GM18519 (cell line): ENCODE results near the gene ADM.
A peak's percentile ranks its signal among the peaks of the same experiment; 100 is the strongest.

Experiments
- ATAC-seq: cut with Tn5 transposase; IDR thresholded peaks from one replicate; pipeline ENCODE4 v1.9.1; 2021; ENCODE audit warnings: mild to moderate bottlenecking, moderate library complexity; ENCODE audit not compliant: unreplicated experiment, low FRiP score

ADM gene

DNA sequence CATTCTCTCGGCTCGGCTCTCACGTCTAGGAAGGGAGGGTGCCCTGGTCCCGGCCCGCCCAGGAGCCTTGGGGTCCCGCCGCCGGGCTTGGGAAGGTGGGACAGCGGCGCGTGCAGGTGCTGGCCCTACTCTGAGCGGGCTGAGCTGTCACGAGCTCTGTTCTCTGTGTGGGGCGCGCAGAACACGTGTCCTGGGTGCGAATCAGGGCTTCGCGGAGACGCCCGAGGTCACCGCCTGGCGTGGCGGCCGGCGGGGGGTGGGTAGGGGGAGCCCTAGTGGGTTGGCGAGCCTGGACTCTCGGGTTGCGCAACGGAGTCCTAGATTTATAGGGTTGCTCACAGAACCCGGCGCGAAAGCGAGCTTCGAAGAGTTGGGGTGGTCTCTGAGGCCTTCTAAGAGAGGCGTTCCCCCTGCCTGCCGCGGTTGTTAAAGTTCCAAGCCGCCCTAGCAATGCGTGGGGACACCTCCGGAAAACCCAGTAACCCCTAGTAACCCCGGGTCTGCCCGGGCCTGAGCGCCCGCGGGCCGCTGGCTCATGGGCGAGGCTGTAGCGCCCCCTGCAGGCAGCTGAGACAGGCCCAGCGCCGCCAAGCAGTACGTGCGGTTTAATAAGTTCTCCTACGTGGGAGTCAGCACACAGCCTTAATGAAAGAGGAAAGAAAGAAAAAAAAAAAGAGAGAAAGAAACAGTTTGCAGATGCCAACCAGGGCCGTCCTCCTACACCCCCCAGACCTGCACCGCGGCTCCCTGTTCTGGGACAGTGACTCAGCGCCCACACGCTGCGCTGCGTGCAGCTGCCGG, 2.7 kb downstream of the ADM start:
- peak; percentile 43 for ATAC-seq

DNA sequence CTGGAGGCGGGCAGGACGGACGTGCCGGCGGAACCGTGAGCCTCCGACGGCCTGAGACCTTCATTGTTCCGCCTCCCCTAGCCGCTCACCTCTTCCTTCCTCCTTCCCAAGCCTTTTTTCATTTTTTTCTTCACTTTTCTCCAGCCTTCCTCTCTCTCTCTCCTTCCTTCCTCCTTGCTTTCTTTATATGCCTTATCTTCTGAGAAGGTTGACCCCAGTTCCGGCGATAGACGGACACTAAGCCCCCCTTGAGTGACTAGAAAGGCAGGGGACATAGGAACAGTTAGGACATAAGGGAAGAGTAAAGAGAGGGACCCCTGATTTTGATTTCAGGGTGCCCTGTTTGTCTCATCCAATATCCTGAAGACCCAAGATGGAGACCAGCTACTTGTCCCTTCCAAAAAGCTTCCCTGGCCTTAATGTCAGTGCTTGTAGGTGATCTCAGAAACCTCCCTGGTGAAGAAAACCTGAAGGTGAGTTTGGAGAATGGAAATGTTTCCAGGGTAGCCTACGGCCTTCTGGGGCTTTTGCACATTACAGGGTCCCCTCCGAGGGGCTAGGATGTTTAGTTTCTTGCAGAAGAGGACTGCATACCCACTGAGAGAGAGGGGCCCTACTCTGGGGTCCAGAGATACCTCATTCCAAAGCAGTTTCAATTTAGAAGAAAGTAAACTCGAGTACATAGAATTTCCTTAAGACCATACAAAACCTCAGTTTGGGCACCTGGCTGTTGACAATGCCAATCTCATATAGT, 3.5 kb downstream of the ADM start:
- ATAC-seq = no peak

DNA sequence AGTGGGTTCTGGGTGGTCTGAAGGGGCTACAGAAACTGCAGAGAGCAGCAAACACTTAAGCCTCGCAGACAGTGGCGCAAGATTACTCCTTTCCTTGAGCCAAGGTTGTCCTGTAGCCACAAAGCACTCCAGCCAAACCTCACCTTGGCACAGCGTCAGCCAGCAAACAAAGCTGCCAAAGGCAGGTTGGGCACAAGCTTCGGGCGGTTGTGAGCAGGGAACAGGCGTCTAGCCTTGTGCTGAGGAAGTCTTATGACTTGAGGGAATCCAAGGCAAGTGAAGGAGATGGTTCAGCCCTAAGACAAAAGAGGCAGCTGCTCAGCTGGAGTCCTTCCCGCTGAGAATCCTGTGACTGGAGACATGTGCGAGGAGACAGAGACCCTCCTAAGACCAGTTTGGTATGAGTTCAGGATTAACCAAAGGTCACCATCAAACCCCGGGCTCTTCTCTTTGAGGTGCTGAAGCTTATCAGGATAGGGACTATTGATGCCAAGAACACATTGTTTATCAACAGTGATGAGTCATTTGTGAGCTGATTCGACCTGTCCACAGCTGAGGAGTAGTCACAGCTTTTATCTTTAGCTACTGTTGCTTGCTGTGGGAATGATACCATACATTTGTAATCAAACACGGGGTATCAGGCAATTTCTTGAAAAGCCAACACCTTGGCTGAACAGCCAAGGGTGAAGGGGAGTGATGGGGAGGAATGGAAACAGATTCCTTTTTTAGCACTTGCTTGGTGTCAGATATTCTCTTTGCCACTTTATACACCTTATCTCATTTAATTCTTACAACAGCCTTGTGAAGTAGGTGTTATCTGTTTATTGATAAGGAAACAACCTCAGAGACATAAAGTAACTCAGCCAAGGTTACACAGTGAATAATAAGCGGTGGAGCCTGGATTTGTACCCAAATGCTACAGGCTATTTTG, 4.6 kb downstream of the ADM start:
- no peak for ATAC-seq

DNA sequence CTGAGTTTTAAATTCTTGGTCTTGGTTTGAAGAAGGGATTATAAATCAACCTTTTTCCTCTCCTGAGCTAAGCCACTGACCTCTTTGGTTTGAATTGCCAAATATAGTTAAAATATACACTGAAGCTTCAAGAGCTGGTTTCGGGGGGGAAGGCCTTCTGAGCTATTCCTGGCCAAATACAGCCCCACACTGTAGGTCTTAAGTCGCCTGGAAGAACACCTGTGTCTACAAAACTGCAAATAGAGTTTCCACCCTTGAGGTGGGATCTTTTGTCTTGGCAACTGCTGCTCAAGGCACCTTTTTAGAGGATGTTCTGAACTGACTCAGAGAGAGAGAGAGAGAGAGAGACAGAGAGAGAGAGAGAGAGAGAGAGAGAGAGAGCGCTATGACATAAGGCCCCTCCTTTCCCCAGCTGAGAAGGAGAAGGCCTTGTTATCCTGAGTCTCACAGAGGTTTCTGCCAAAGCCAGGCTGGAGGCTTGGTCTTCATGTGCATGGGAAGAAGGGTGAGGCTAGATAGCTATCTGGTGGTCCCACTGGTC, 5.5 kb downstream of the ADM start:
- no peak for ATAC-seq

DNA sequence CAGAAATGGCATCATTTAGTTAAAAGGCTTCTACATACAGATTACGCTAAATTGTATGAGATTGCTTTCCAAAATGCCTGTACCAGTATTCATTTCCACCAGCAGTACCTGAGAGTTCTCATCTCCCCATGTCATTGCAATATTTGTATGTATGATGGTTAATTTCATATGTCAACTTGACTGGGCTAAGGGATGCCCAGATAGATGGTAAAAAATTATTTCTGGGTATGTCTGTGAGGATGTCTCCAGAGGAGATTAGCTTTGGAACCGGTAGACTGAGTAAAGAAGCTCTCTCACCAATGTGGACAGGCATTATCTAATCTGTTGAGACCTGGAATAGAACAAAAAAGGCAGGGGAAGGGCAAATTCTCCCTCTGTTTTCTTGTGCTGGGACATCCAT, 6.9 kb downstream of the ADM start:
- no peak for ATAC-seq

DNA sequence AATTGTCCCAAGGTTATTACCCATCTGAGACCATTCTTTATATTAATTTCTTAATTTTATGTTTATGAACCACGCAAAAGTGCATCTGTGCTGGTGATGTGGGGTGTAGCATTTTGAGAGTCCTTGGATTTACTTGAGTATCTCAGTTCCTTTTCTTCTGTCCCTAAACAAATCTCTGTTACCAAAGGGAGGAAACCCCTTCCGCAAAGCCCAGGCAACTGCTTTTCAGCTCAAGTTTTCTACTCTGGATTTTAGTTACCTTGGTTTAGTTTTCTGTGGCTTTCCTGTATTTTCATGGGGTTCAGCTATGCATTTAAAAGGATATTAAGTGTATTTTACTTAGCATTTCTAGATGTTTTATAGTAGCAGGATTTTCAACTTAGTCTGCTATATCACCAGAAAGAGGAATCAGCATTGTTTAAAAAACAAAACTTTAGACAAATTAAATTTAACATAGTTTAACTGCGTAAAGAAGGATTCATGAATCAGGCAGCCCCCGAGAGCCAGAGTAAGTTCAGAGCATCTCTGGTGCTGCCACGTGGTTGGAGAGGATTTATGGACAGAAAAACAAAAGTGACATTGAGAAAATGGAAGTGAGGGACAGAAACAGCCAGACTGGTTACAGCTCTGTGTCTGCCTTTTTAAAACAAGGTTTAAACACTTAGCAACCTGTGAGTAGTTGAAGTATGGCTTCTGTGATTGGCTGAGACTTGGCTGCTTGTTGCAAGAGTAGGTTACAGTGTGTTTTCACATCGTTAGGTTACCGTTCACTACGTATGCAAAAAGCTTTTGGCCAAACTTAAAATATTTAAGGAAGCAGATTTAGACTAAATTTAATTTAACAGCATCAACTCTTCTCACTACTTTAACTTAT, 9.6 kb downstream of the ADM start:
- peak; percentile 65 for ATAC-seq

DNA sequence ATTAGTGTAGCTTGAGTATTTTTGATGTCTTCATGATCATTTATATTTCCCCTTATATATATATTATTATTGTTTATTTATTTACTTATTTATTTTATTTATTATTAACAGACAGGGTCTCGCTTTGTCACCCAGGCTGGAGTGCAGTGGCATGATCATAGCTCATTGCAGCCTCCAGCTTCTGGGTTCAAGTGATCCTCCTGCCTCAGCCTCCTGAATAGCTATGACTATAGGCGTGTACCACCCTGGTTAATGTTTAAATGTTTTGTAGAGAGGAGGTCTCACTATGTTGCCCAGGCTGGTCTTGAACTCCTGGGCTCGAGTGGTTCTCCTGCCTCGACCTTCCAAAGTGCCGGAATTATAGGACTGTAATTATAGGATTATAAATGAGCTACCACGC, 10.2 kb downstream of the ADM start:
- no peak for ATAC-seq

DNA sequence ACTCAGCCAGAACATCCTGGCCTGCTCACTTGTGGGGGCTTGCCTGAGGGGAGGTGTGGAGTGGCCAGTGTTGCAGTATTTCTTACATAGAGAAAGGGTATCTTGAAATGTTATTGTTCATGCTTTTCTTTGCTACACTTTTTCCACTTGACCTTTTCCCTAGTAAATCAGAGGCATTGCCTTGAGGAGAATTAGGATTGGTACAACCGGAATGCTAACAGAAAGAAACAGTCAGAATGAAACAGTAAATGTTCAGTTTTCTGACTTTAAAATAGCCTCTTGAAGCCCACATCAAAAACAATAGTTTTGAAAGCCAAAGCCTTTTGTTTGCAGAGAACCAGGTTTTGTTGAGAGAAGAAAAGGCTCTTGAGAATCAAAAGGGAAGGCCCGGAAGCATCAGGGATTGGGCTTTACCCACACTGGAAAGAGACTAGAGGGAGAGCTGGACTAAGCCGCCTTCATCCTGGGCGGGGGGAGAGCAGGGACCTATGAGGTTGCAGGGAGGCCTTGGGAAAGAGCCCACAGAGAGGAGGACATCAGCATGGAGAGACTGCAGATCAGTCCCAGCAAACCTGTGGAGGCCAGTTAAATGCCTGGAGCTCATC, 12.4 kb downstream of the ADM start:
- no peak for ATAC-seq

DNA sequence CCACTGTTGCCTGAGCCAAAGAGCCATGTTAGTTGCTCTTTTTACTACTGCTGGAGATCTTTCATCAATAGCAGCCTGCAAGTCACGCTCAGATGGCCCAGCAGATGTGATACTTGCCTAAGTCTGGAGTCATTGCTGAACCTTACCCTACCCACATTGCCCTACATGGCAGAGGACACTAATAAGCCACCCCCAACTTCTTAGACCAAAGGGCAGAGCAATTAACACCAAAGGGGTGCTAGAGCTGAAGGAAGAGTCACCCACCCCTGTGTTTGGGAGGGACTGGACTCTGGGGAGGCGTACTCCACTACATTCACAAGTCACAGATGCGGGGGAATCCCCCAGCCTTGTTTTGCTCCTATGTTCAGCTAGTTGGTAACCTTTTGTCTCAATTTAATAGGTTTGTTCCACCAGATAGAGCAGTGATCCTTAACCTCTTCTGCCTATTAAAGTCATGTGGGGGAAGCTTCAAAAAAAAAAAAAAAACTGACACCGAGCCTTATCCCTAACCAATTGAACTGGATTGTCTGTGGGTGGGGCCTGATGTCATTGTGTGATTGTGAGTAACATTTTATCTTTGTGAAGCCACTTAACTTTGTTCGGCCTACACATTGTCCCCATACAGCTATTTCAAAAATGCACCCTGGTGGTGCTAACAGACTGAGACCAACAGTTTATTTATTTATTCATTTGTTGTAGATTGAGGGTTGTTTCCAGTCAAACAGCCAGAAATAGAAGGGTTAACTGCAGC, 13.1 kb downstream of the ADM start:
- ATAC-seq = peak; percentile 45

DNA sequence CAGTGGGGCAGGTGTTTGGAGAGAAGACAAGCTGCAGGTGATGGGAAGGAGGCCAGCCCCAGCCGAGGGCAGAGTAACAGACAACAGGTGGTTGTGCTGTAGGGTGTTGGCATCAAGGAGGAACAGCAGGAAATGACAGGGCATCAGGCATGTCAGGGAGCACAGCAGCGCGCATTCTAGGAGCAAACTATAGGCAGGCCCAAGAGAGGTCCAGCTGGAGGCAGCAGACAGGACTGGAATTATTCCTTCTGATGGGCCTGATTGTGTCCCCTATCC, 13.6 kb downstream of the ADM start:
- no peak for ATAC-seq

DNA sequence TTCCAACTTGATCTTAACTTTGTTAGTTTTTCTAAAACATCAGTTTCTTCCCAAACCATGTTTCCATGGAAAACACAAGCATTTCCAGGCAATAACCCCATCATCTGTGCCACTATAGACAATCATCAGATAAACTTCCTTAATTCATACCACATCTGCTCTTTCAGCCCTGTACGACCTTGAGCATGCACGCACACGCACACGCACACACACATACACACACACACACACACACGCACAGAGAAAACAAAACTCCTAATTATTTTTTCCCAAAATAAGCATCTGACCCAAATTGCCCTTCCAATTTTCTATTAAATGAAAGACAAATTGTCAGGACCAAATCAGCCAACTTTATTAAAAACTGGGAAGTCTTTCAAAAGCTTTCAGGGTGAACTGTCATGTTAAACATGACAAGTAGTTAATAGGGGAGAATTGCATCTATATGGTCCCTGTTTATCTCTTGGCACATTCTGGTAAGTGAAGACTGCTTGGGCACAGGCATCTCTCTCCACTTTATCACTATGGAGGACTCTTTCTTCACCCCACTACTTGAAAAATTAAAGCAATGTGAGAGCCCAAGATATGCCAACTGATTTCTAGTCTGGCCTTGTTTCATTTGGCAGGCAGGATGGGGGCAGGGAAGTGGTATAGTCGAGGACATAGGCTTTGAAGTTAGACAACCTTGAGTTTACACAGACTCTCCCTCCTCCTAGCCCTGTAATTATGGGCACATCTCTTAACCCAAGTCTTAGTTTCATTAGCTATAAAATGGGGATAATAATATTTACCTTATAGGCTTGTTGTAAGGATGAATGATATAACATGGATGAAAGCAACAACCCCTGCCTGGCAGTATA, 15.1 kb downstream of the ADM start:
- no peak for ATAC-seq

DNA sequence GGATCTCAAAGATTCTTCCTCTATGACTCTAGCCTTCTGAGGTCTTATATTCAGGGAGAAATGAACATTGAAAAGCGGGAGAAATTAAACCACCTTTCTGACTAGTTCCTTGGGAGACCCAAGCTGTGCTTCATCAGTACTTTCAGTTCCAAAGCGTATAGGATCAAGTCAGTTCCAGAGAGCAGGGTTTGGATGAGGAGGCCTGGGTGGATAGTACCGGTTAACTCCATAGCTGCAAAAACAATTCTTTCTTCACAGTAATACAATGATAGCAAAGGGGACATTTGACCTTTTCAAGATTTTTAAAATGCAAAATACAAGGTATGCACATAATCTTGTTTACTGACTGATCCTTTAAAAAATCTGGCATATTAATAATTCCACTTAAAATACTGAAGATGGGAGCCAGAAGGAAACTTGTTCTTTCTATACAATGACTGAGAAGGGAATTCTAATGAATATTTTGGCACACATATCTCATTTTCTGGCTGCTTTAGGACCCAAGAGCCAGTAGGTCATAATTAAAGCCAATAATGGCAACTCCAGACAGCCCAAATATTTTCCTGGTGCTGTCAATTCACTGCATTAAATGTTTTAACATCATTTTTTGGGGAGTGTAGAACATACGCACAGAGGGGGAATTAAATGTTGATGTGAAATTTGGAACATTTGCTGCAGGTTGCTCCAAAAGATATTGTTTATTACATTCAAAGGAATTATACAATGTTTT, 16.0 kb downstream of the ADM start:
- no peak for ATAC-seq

DNA sequence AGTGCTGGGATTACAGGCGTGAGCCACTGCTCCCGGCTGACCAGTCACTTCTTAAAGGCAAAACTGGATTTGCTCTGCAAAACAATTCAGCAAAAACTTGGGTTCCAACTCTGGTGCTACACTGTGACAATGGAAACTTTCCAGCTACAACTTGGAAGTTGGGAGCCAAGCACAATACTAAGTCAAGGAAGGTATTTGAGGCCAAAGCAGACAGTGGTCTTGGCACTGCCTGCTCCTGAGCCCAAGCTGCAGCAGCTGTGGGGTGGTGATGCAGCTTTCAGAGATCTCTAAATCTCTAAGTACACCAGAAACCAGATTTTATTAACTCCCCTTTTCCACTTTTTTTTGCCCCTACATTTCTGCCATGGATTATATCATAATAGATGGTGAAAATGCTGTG, 17.5 kb downstream of the ADM start:
- ATAC-seq = no peak

DNA sequence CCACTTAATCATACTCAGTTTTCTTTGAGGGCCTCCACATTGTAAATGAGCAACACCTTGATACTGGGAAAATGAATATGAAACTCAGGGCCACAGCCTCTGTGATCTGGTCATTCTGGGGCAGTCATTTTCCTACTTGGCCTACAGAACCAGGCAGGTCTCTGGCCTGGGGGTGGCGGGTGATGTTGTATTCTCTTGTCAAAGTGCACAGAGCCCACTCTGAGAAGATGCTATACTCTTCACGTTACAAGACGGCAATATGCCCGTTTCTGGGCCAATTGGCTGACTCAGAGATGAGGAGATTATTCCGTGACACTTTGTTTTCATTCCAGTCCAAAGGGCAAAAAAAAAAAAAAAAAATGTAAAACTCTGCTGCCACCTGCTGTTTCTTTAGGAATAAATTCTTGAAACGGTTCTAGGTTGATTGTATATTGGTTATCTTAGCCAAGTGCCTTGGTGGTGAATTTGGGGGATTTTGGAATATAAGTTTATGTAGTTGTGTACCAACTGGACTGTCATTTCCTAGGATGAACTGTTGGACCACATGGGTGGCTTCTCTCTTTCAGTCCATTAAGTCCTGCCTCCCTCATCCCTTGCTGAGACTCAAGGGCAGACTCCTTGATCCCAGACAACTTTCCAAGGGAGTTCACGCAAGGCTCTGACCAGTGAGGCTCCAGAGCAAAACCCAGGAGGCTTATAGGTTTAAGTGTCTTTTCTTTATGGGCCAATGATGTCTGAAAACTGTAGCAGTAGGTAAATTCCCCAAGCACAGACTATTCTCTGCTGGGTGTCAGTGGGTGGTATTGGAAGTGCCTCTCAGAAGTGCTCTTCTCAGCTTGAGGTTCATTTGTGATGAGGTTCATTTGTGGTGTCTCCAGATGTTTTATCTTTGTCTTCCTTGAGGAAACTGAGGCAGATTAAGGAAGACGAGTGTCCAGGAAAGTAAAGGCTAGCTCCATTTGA, 18.2 kb downstream of the ADM start:
- no peak for ATAC-seq

DNA sequence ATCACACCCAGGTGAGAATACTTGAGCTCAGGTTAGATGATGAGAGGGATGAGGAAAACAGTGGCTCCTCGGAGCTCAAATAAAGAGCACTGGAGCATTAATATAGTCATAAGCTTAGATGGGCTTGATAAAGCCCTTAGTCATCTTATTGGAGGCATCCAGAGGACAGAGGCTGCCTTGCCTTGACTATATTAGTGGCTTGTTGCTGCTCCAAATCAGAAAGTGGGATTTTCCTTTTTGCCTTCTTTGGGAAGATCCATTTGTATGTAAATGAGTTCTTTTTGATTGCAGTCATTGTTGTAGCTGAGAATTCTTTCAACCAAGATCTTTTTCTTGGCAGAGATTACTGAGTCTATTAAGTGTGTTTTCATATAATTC, 18.9 kb downstream of the ADM start:
- no peak for ATAC-seq

DNA sequence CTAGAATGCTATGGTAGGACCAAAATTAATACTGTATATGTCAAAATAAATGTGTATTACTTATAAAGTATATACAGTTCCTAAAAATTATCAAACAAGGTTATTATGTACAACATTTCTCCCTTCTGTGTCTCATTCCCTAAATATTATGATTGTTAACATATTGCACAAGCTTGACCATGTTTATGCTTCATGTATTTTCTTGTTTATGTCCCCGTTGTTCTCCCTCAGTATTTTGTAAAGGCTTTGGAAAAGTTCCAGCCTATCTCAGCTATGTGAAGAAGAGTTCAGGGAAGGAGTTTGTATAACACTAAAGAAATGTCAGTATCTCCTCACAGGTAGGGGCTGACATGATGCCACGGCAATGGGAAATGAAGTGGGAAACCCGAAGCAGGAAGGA, 19.6 kb downstream of the ADM start:
- ATAC-seq = no peak
